ENCODE data around the gene CELF4.

The CELF4 gene

DNA sequence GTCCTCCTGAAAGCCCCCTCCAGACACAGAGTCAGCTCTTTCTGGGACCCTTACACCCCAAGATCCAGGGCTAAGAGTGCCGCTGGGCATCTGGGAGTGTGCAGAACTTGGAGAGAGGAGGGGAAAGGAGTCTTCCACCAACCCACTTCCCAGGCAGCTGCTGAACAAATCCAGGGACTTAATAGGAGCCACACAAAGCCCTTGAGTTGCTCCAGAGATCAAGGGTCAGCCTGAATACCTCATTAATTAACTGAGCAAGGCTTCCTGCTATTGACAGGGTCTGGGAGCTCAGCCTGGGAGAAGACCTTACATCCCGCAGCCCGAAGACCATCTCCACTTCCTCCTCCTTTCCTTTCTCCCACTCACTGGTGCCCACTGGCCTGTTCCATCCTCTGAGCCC, 108.3 kb downstream of the CELF4 start:
- DNase-seq, result no peak
- CTCF ChIA-PET, result no interaction called here
- peaks cover 0 to 2% (median 0%) of the 10 kb centered on the region in 5 experiments for H3K9me3 ChIP-seq (ENCODE audit: control extremely low read depth in 1 of 5, control insufficient read depth in 4 of 5, insufficient read depth in 2 of 5, low read depth in 1 of 5, low read length in 4 of 5)
- POLR2A ChIA-PET, result no interaction called here
- H3K4me1 ChIP-seq (ENCODE audit: control extremely low read depth in 1 of 4, control insufficient read depth in 4 of 4, insufficient read depth in 4 of 4, low read length in 3 of 4), result no peaks in the 10 kb centered on the region
- H3K27me3 ChIP-seq (replicated peaks in 2 of 5; ENCODE audit: control insufficient read depth in 4 of 5, insufficient read depth in 5 of 5, low read length in 4 of 5), result peaks cover 0 to 17% (median 5%) of the 10 kb centered on the region in 5 experiments
- H3K27ac ChIP-seq (ENCODE audit: insufficient read depth in 1 of 2, low read depth in 1 of 2, low read length in 2 of 2, poor library complexity in 1 of 2, severe bottlenecking in 2 of 2), result no peak overlapping the region
- H3K4me3 ChIP-seq (ENCODE audit: control insufficient read depth in 1 of 7, extremely low read depth in 1 of 7, insufficient read depth in 4 of 7, low read depth in 2 of 7, low read length in 6 of 7), result no peak overlapping the region
- H3K36me3 ChIP-seq (ENCODE audit: control insufficient read depth in 4 of 4, insufficient read depth in 4 of 4, low read length in 3 of 4), result no peaks in the 10 kb centered on the region
- 95% methylated on average over 3 of the region's 3 CpGs for WGBS (ENCODE audit: insufficient coverage)

DNA sequence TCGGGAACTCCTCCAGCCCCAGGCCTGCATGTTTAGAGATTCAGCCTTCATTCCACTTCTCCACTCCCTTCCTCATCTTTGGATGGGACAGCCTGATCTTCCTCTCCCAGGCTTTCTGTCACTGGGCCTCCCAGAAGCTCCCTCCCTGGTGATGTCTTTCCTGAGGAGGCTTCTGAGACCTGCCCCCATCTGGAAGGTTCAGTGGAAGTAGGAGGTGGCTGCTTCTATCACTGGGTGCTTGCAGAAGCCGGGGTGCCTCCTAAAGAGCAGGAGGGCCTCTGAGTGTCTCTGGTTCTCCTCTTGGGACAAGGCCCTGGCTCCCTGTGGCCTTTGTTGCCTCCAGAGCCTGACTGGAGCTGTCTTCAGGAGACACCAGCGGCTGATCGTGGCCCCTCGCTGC, 108.7 kb downstream of the CELF4 start:
- no peak overlapping the region for H3K4me3 ChIP-seq (ENCODE audit: control insufficient read depth in 1 of 7, extremely low read depth in 1 of 7, insufficient read depth in 4 of 7, low read depth in 2 of 7, low read length in 6 of 7)
- peaks cover 0 to 17% (median 5%) of the 10 kb centered on the region in 5 experiments for H3K27me3 ChIP-seq (replicated peaks in 2 of 5; ENCODE audit: control insufficient read depth in 4 of 5, insufficient read depth in 5 of 5, low read length in 4 of 5)
- CTCF ChIA-PET, result no interaction called here
- no peak overlapping the region for H3K27ac ChIP-seq (ENCODE audit: insufficient read depth in 1 of 2, low read depth in 1 of 2, low read length in 2 of 2, poor library complexity in 1 of 2, severe bottlenecking in 2 of 2)
- POLR2A ChIA-PET, result no interaction called here
- H3K4me1 ChIP-seq (ENCODE audit: control extremely low read depth in 1 of 4, control insufficient read depth in 4 of 4, insufficient read depth in 4 of 4, low read length in 3 of 4), result no peaks in the 10 kb centered on the region
- DNase-seq, result no peak
- 96% methylated on average over 2 of the region's 5 CpGs for WGBS (ENCODE audit: insufficient coverage)
- H3K36me3 ChIP-seq (ENCODE audit: control insufficient read depth in 4 of 4, insufficient read depth in 4 of 4, low read length in 3 of 4), result no peaks in the 10 kb centered on the region
- peaks cover 0 to 2% (median 0%) of the 10 kb centered on the region in 5 experiments for H3K9me3 ChIP-seq (ENCODE audit: control extremely low read depth in 1 of 5, control insufficient read depth in 4 of 5, insufficient read depth in 2 of 5, low read depth in 1 of 5, low read length in 4 of 5)

DNA sequence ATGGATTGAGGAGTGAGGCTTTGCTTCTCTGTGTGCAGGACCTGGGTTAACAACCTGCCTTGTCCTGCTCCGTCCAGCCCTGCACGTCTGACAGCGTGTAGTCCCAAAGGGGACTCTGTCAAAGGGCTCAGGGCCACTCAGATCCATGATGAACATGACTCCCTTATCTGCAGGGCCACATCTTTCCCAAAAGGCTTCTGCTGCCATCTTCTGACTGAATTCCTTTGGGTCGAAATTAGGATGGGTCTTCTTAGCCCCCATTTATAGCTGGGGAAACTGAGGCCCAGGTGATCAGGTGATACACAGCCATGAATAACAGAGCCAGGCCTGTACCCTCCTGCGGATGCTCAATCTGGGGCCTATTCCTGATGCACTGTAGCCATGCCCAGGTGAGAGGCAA, 109.2 kb downstream of the CELF4 start:
- no peaks in the 10 kb centered on the region for H3K4me1 ChIP-seq (ENCODE audit: control extremely low read depth in 1 of 4, control insufficient read depth in 4 of 4, insufficient read depth in 4 of 4, low read length in 3 of 4)
- DNase-seq, result no peak
- H3K4me3 ChIP-seq (ENCODE audit: control insufficient read depth in 1 of 7, extremely low read depth in 1 of 7, insufficient read depth in 4 of 7, low read depth in 2 of 7, low read length in 6 of 7), result no peak overlapping the region
- WGBS (ENCODE audit: insufficient coverage), result 98% methylated on average over 5 of the region's 5 CpGs
- peaks cover 0 to 17% (median 5%) of the 10 kb centered on the region in 5 experiments for H3K27me3 ChIP-seq (replicated peaks in 2 of 5; ENCODE audit: control insufficient read depth in 4 of 5, insufficient read depth in 5 of 5, low read length in 4 of 5)
- H3K9me3 ChIP-seq (ENCODE audit: control extremely low read depth in 1 of 5, control insufficient read depth in 4 of 5, insufficient read depth in 2 of 5, low read depth in 1 of 5, low read length in 4 of 5), result no peaks in the 10 kb centered on the region
- H3K27ac ChIP-seq (ENCODE audit: insufficient read depth in 1 of 2, low read depth in 1 of 2, low read length in 2 of 2, poor library complexity in 1 of 2, severe bottlenecking in 2 of 2), result no peak overlapping the region
- H3K36me3 ChIP-seq (ENCODE audit: control insufficient read depth in 4 of 4, insufficient read depth in 4 of 4, low read length in 3 of 4), result no peaks in the 10 kb centered on the region
- ChIA-PET CTCF (no interaction called here), POLR2A (no interaction called here)

DNA sequence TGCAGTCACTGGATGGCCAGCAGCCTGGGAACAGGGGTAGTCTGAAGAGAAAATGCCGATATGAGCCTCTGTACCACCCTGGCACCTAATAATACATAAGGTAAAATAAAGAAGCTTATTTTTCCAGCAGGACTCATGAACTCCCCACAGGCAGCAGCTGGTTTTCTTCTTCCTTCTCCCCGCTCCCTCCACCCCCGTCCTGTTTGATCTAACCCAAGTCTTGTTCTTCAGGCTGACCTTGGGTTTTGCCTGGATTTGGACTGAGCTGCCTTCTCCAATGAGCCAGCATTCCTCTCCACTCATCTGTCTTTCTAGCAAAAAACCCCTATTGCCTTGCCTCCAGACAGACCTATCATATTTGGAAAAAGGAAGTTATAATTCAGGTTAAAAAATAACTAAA, 111.8 kb downstream of the CELF4 start:
- H3K27me3 ChIP-seq (replicated peaks in 2 of 5; ENCODE audit: control insufficient read depth in 4 of 5, insufficient read depth in 5 of 5, low read length in 4 of 5), result peaks cover 0 to 10% (median 1%) of the 10 kb centered on the region in 5 experiments
- no peak overlapping the region for H3K4me3 ChIP-seq (ENCODE audit: control insufficient read depth in 1 of 7, extremely low read depth in 1 of 7, insufficient read depth in 4 of 7, low read depth in 2 of 7, low read length in 6 of 7)
- POLR2A ChIA-PET, result no interaction called here
- H3K27ac ChIP-seq (ENCODE audit: insufficient read depth in 1 of 2, low read depth in 1 of 2, low read length in 2 of 2, poor library complexity in 1 of 2, severe bottlenecking in 2 of 2), result no peak overlapping the region
- no peak for DNase-seq
- 86% methylated on average over 3 of the region's 3 CpGs for WGBS (ENCODE audit: insufficient coverage)
- CTCF ChIA-PET, result no interaction called here
- H3K4me1 ChIP-seq (ENCODE audit: control extremely low read depth in 1 of 4, control insufficient read depth in 4 of 4, insufficient read depth in 4 of 4, low read length in 3 of 4), result no peaks in the 10 kb centered on the region
- H3K36me3 ChIP-seq (ENCODE audit: control insufficient read depth in 4 of 4, insufficient read depth in 4 of 4, low read length in 3 of 4), result no peaks in the 10 kb centered on the region
- no peaks in the 10 kb centered on the region for H3K9me3 ChIP-seq (ENCODE audit: control extremely low read depth in 1 of 5, control insufficient read depth in 4 of 5, insufficient read depth in 2 of 5, low read depth in 1 of 5, low read length in 4 of 5)

DNA sequence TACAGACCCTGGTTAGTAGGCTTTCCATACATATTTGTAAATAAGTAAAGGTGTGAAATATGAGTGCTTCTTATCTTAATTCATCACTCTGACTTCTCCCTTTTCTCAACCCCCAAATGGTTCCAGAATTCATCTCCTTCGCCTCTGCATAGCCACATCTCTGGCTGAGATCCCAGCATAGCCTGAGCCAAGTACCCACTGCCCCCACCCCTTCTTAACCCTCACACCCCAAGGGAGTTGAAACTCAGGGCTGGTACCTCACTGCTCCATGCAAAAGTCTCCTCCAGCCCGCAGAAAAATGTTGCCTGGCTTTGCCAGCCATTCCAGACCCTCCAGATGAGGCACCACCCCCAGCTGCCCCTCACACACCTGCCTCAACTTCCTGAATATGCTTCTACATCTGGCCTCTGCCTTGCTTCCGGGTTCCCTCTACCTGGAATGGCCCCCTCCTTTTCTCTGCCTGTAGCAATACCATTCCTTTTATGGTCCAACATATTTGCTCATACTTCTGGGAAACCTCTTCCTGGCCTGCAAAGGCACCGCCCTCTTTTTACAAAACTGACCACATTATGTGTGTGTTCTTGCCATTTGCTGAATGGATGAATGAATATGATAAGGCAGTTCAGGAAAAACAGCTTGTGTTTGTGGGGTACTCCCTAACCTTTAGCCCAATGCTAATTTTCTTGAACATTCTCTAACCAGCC, 112.8 kb downstream of the CELF4 start:
- peaks cover 0 to 4% (median 0%) of the 10 kb centered on the region in 5 experiments for H3K27me3 ChIP-seq (replicated peaks in 2 of 5; ENCODE audit: control insufficient read depth in 4 of 5, insufficient read depth in 5 of 5, low read length in 4 of 5)
- ChIA-PET CTCF (no interaction called here), POLR2A (no interaction called here)
- WGBS (ENCODE audit: insufficient coverage), result 30% methylated on average over 2 of the region's 4 CpGs
- H3K4me1 ChIP-seq (ENCODE audit: control extremely low read depth in 1 of 4, control insufficient read depth in 4 of 4, insufficient read depth in 4 of 4, low read length in 3 of 4), result no peaks in the 10 kb centered on the region
- H3K9me3 ChIP-seq (ENCODE audit: control extremely low read depth in 1 of 5, control insufficient read depth in 4 of 5, insufficient read depth in 2 of 5, low read depth in 1 of 5, low read length in 4 of 5), result no peaks in the 10 kb centered on the region
- H3K27ac ChIP-seq (ENCODE audit: insufficient read depth in 1 of 2, low read depth in 1 of 2, low read length in 2 of 2, poor library complexity in 1 of 2, severe bottlenecking in 2 of 2), result no peak overlapping the region
- no peak for DNase-seq
- no peak overlapping the region for H3K4me3 ChIP-seq (ENCODE audit: control insufficient read depth in 1 of 7, extremely low read depth in 1 of 7, insufficient read depth in 4 of 7, low read depth in 2 of 7, low read length in 6 of 7)
- no peaks in the 10 kb centered on the region for H3K36me3 ChIP-seq (ENCODE audit: control insufficient read depth in 4 of 4, insufficient read depth in 4 of 4, low read length in 3 of 4)

DNA sequence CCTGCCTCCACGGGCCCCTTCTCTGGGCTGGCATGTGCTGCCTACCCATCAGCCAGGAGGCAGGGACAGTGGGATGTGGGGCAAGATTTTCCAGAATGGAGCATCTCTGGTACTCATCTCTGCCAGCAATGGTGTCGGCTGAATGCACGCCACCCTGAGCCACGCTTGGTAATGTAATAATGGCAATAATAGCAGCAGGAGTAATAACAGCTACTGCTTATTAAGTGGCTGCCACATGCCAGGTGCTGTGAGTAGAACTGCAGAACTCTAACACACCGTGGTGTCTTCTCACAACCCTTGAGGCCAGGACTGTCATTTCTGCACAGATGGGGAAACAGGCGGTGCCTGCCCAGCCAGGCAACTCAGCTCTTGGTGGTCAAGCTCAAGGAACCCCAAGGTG, 113.6 kb downstream of the CELF4 start:
- no peaks in the 10 kb centered on the region for H3K9me3 ChIP-seq (ENCODE audit: control extremely low read depth in 1 of 5, control insufficient read depth in 4 of 5, insufficient read depth in 2 of 5, low read depth in 1 of 5, low read length in 4 of 5)
- H3K4me3 ChIP-seq (ENCODE audit: control insufficient read depth in 1 of 7, extremely low read depth in 1 of 7, insufficient read depth in 4 of 7, low read depth in 2 of 7, low read length in 6 of 7), result no peak overlapping the region
- H3K4me1 ChIP-seq (ENCODE audit: control extremely low read depth in 1 of 4, control insufficient read depth in 4 of 4, insufficient read depth in 4 of 4, low read length in 3 of 4), result no peaks in the 10 kb centered on the region
- peaks cover 0 to 4% (median 0%) of the 10 kb centered on the region in 5 experiments for H3K27me3 ChIP-seq (replicated peaks in 2 of 5; ENCODE audit: control insufficient read depth in 4 of 5, insufficient read depth in 5 of 5, low read length in 4 of 5)
- 100% methylated on average over 5 of the region's 6 CpGs for WGBS (ENCODE audit: insufficient coverage)
- CTCF ChIA-PET, result no interaction called here
- no peak overlapping the region for H3K27ac ChIP-seq (ENCODE audit: insufficient read depth in 1 of 2, low read depth in 1 of 2, low read length in 2 of 2, poor library complexity in 1 of 2, severe bottlenecking in 2 of 2)
- POLR2A ChIA-PET, result no interaction called here
- no peak for DNase-seq
- no peaks in the 10 kb centered on the region for H3K36me3 ChIP-seq (ENCODE audit: control insufficient read depth in 4 of 4, insufficient read depth in 4 of 4, low read length in 3 of 4)

DNA sequence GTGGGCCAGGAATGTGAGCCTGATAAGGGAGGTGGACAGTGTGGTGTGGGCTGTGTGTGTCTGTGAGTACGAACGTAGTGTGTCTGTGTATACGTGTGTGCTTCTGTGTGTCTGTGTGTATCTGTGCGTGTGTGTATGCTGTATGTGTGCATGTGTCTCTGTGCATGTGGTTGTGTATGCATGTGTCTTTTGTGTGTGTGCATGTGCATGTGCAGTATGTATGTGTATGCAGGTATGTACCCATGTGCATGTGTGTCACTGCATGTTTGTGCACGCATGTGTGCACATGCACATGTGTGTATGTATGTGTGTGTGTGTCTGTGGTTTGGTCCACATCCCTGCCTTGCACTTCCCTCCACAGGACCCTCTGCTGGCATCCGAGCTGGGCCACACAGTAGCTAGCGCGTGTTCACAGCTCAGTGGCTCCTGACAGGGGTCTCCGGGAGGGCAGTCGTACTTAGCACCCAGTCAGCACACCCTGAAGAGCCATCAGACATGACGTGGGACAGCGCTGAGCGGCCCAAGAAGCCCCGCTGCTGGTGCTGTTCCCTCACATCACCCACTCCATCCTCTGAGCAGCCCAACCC, 114.3 kb downstream of the CELF4 start:
- Histone ChIP-seq H3K36me3 (ENCODE audit: control insufficient read depth in 4 of 4, insufficient read depth in 4 of 4, low read length in 3 of 4) (no peaks in the 10 kb centered on the region), H3K4me1 (ENCODE audit: control extremely low read depth in 1 of 4, control insufficient read depth in 4 of 4, insufficient read depth in 4 of 4, low read length in 3 of 4) (no peaks in the 10 kb centered on the region), H3K27me3 (replicated peaks in 2 of 5; ENCODE audit: control insufficient read depth in 4 of 5, insufficient read depth in 5 of 5, low read length in 4 of 5) (peaks cover 0 to 4% (median 0%) of the 10 kb centered on the region in 5 experiments), H3K4me3 (ENCODE audit: control insufficient read depth in 1 of 7, extremely low read depth in 1 of 7, insufficient read depth in 4 of 7, low read depth in 2 of 7, low read length in 6 of 7) (no peak overlapping the region), H3K27ac (ENCODE audit: insufficient read depth in 1 of 2, low read depth in 1 of 2, low read length in 2 of 2, poor library complexity in 1 of 2, severe bottlenecking in 2 of 2) (no peak overlapping the region), H3K9me3 (ENCODE audit: control extremely low read depth in 1 of 5, control insufficient read depth in 4 of 5, insufficient read depth in 2 of 5, low read depth in 1 of 5, low read length in 4 of 5) (no peaks in the 10 kb centered on the region)
- DNase-seq, result no peak
- ChIA-PET POLR2A (no interaction called here), CTCF (no interaction called here)
- WGBS (ENCODE audit: insufficient coverage), result 98% methylated on average over 14 of the region's 14 CpGs

Measured in common myeloid progenitor, CD34-positive (primary cell).